ENCODE data around the gene GPC1.

GPC1 gene

DNA sequence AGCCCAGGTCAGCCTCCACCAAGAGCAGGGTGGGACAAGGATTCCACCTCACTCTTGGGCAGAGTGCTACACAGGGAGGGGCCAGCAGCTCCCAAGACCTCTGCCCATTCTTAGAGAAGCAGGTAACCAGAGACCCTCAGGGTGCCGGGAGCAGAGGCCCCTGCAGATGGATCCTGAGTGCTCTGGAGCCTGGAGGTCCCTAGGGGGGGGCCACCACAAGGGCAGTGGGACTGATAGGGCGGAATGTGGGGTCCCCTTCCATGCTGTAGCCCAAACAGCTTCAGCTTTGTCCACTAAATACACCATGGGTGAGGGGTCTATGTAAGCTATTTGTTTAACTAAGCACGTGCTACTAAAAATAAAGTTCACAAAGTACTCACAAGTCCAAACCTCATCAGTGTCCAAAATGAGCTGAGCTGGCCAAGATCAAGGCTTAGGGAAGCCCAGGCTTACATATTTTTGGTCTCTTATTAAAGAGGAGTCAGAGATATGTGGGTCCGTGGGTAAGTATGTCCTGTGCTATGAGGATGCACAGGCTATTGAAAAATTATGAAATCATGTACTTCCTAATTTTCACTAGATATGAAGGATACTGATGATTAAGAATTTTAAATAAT, 21.5 kb upstream of the GPC1 start:
- DNase-seq (ENCODE audit: low read depth), result no peak

DNA sequence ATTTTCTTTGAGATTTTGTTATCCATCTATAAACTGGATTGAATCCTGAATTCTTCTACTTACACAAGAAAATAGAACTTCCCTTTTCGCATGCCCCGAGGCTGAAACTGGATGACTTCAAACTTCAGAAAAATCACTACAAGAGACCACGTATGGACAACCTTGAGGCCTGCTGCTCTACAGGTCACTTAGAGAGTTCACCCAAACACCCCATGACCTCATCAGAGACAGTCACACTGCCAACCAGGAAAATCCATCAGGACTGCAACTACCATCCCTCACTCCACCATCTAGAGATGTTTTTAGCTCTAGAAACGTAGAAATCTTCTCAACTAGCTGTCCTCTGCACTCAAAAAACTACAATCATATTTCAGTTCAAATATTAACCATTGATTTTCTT, 18.6 kb upstream of the GPC1 start:
- DNase-seq (ENCODE audit: low read depth), result no peak

DNA sequence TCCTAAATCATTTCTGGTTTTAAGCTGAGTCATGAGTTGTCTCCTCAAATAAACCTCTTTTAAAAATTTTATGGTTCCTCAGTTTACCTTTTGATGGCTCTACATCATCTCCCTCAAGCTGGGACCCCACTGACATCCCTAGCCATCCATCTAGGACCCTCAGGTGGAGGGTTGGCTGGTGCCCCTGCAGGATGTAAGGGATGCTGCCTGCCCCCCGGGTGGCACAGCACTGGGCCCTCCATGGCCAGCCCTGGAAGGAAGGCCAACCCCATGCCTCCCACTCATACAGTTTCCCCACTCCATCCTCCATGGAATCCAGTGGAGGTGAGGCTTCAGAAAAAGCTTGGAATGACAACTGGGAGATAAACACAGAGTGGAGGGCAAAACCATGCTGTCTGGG, 17.2 kb upstream of the GPC1 start:
- DNase-seq (ENCODE audit: low read depth), result no peak

DNA sequence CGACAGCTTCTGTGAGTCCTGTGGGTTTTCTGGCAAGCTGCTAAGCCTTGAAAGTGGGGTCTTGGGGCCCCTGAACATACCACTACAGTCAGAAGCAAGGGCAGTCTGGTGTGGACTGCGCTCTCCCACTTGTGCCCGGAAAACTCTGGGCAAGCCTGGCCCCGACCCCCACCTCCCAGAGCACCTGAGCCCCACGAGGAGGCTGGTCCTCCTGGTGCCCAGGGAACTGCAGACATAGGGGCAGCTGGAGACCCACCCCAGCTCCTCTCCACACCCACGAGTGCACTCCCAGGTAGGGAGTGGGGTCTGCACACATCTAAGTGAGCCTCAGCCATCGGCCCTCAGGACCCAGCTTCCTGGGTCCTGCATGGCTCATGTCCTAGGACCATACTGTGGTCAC, 16.2 kb upstream of the GPC1 start:
- DNase-seq (ENCODE audit: low read depth), result no peak

DNA sequence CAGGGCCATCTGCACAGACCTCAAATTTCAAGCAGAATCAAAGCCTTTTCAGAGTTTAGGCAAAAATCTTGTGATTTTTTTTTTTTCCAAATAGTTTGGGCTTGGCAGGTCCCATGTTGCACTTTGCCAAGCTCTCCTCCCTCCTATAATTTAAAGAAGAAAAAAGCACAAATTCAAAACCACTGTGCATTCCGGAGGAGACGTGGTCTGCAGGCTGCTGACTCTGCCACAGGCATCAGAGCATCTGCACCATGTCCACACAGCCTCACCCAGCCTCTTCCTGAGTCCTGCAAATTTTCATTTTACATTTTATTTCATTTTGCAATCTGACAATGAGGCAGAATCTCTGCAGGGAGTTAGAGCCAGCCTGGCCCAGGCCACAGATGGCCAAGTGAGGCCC, 15.7 kb upstream of the GPC1 start:
- no peak for DNase-seq (ENCODE audit: low read depth)

DNA sequence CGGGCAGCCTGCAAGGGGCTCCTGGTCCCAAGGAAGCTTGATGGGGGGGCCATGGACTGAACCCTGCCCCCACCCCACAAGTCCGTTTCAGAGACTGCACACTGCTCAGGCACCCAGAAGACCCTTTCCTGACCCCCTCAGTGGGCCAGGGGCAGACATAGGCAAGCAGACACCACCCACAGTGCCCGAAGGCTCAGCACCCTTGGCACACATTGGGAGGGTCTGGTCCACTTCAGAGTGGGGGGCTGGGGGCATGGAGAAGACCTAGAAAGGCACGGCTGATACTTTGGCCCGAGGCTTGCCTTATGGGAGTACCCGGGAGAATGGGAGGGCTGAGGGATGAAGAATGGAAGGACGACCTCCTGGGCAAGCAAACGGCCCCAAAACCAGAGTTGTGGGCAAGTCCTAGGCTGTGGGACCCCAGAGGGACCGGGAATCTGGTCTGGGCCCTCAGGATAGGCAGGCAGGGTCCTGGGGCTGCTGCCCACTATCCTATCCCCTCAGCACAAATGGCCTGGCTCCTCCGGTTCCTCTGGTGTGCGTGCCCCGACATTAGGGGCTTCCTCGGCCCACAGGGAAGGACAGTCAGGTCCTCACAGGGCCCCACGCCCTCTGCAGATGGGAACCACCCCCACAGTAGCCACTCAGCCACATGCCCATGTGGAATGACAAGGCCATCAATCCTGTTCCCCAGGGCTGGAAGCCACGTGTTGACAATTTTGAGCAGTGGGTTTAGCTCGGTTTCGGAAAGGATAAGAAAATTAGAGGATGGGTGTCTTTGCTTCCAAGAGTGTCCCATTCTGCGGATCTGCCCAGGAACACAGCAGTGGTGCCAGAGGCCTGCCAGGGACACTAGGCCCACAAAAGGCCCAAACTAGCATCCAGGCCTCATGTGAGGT, 15.0 kb upstream of the GPC1 start:
- no peak for DNase-seq (ENCODE audit: low read depth)

DNA sequence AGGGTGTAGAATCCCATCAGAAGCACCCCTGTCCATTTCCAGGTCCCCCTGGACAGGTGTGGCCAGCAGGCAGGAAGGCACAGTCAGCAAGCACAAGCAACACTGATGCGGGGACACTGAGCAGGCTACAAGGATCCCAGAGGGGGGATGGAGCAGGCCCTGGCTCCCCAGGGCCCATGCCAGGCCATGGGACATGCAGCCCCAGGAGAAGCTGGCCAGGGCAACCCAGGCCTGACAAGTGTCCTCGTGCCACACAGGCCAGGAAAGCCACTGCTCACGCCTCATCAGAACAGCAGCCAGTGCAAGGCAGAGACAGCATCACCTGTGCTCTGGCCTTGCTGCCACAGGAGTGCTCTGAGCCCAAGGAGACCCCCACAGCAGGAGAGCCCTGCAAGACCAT, 14.1 kb upstream of the GPC1 start:
- DNase-seq (ENCODE audit: low read depth), result no peak

DNA sequence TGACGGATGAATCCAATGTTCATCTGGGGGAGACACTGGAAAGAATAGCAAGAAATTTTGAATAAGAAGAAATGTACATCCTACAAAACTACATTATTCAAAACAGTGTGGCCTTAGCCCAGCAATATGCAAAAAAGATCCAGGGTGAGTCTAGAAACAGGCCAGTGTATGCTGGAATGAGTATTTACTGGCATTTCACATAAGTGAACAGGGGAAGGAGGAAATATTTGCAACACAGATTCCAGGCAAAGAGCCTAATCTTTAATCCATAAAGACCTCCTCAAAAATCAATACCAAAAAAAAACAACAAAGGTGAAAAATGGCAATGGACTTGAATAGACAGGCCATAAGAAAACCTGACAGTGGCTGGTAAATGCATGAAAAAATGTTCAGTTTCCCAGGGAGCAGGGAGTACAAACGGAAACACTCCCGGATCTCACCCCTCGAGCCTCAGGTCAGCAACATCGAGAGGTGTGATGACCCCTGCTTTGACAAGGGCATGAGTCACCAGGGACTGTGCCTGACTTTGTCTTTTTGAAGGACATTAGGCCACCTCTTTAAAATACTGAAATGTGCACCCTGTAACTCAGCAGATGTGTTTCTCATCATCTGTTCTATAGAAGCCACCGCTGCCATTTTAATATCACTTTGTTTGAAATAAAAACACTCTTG, 12.7 kb upstream of the GPC1 start:
- DNase-seq (ENCODE audit: low read depth), result no peak

DNA sequence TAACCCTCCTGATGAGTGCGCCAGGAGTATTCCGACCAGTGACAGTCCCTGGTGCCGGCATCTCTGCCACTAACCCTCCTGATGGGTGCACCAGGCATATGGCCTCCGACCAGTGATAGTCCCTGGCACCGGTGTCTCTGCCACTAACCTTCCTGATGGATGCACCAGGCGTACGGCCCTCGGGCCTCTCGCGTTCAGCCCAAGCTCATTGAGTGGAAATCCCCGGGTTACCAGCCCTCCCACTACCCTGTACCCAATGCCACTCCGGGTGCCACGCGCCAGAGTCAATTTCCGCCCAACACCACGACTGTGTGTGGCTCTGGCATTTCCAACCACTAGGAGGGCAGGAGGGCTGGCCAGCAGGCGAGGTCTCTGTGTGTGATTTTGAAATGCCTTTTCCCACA, 11.7 kb upstream of the GPC1 start:
- no peak for DNase-seq (ENCODE audit: low read depth)

DNA sequence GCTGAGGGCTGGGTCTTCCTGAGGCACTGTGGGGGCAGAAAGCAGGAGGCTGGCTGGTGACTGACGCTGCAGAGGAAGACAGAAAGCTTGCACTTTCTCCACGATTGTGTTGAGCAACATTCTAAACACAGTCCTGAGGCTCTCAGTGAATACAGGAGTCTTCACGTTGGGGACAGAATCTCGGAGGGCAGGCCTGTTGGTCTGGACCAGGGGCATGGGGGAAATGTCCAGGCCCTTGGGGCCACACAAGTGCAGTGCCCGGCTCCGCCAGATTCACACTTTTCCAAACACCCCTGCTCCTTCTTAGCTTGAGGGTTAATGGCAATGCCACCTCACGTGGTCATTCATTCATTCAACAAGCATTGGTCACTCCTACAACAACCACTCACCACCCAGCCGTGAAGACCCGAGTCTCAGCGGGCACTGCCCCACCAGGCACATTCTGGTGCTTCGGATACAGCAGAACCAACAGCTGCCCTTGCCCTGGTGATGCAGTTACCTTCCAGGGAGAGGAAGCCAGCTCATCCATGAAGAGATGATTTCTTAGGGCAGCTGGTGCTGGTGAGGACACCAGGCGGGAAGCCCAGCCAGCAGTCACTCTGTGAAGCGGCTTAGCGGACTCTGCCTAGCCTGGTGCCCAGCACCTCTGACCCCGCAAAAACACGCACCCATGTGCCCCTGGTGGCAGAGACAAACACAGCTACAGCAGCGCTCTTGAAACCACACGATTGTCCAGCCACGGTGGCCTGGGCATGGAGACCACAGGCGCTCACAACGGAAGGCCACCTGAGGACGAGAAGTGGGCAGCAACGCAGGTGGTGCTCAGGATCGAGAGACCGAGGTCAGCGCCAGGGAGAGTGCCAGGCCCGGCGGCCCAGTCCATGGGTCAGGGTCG, 10.9 kb upstream of the GPC1 start:
- no peak for DNase-seq (ENCODE audit: low read depth)

DNA sequence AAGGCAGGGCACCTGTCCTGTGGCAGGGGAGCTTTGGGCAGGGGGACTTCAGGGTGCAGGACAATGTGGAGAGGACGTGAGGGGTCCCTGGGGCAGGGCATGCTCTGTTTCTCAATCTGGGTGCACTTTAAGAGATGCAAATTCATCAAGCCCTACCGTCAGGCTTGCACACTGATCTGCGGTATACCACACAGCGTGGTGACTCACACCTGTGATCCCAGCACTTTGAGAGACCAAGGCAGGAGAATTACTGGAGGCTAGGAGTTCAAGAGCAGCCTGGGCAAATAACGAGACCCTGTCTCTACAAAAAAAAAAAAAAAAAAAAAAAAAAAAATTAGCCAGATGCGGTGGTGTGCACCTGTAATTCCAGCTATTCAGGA, 10.2 kb upstream of the GPC1 start:
- no peak for DNase-seq (ENCODE audit: low read depth)

DNA sequence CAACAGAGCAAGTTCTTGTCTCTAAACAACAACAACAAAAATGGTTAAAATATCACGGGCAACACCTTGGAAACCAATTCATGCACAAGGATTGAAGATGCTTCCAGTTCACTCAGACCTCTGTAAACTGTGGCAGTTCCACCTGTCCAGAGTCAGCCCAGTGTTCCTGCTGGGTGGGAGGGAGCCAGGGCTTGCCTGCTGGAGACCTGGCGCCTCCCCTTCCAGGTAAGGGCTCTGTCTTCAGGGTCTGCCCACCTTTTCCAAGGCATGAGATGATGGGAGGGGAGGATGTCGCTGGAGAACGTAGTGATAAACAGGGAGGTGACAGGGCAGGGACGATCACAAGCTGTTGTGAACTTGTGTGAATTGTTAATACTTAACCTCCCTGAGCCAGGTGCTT, 9.8 kb upstream of the GPC1 start:
- no peak for DNase-seq (ENCODE audit: low read depth)

DNA sequence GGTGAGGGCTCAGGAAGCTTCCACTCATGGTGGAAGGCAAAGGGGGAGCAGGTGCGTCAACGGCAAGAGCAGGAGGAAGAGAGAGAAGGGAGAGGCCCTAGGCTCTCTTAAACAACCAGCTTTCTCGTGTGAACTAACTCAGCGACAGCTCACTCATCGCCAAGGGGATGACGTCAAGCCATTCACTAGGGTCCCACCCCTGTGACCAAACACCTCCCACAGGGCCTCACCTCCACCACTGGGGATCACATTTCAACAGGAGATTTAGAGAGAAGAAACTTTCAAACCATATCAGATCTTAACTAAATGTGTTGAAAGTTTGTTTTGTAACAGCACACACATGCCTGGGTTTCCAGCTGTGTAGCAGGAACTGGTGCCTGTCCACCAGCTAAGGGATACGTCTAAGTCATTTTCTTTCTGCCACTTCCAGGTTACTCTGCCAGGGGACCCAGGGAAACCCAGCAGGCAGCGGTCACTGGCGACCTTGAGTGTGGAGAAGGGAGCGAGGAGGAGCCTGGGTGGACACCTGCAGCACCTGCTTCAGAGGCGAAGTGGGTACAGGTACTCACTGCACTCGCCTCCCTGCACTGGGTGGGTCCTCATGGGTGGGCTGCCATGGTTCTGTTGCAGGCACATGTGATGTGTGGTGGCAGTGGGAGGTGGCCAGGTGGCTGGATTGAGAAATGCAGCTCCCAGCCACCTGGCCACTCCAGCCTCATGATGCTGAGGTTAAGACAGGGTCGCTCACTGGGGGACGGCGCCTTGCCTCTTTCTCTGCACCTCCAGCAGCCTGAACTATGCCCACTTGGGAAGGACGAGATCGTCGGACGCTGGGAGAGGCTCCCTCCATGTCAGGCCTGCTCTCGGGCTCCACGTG, 8.4 kb upstream of the GPC1 start:
- DNase-seq (ENCODE audit: low read depth), result no peak

DNA sequence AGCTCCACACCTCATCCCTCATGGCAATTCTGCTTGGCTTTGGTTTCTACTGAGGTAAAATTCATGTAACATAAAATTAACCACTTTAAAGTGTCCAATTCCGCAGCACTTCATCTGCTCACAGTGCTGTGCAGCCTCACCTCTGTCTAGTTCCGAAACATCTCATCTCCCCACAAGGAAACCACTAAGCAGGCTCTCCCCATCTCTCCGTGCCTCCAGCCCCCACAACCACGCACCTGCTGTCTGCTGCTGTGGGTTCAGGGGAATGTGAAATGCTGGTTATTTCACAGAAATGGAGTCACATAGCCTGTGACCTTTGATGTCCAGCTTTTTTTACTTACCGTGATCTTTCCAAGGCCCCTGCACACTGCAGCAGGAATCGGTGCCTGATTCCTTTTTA, 7.7 kb upstream of the GPC1 start:
- DNase-seq (ENCODE audit: low read depth), result no peak

DNA sequence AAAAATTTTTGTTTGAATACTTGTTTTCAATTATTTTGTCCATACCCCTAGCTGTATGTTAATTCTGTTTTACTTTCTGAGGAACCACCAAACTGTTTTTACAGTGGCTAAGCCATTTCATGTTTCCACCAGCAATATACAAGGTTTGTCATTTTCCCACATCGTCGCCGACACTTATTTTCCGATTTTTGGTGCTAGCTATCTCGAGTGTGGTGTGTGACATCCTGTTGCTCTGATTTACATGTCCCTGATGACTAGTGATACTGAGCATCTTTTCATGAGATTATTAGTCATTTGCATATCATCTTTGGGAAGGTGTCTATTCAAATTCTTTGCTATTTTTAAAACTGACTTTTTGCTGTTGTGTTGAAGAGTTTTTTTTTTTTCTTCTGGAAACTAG, 7.2 kb upstream of the GPC1 start:
- DNase-seq (ENCODE audit: low read depth), result no peak

DNA sequence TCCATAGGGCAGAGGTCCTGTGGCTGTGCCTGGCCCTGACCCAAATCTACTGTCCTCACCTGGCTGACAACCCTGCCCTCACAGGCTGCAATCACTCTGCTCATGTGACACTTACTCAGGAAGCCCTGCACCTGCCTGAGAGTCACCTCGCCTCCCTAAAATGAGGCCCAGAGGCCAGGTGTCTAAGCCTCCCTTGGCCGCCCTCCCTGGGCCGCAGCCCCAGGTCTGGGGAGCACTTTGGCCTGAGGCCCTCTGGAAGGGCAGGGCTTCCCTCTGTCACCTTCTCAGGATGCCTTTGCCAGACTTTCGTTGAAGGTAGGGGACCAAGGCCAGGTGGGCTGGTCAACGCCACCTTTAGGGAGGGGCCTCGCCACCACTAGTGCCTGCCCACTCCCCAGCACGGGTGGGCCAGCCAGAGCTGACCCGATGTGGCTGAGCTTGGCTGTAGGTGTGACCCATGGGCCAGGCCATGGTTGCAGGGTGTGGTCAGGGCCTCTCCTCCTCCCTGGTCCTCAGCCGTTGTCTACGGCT, 6.1 kb upstream of the GPC1 start:
- DNase-seq (ENCODE audit: low read depth), result no peak

DNA sequence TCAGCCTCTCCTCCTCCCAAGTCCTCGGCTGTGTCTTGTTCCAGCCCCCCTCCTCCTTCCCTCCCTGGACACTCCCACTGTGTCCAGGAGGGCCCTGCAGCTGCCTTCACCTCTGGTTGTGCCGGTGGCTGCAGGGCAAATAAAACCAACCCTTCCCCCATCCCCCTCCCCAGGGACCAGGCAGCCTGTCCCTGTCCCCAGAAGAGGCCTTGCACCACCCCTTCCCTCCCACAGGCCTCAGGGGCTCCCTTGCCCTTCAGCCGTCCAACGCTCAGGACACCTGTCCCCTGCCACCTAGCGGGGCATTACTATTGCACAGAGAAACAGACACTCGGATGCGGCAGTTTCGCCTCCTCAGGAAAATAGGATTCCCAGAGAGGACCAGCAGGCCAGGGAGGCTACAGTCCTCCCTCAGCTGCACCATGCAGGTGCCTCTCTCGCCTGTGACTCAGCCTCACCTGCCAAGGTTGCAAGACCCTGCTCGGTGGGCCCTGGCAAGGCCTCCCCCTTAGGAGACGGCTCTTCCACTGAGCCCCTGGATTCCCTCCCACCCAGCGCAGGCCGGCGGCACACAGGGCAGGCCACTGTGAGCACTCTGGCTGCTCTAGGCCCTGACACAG, 5.5 kb upstream of the GPC1 start:
- no peak for DNase-seq (ENCODE audit: low read depth)

DNA sequence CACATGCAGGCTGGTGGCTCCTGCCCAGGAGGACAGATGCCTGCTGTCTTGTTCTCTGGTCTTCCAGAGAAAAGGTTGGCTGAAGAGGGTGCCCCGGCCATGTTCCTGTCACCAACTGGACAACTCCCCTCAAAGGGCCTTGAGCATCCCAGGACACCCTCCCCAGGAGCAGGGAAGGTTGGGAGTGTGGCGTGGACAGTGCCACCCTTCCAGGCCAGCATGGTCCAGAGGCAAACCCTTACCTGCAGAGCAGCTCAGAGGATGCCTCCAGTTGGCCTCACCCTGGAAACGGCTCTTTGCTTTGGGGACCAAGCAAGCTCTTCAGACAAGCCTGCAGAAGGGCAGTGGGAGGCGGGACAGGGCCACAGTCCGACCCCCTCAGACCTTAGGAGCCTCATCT, 4.9 kb upstream of the GPC1 start:
- no peak for DNase-seq (ENCODE audit: low read depth)

DNA sequence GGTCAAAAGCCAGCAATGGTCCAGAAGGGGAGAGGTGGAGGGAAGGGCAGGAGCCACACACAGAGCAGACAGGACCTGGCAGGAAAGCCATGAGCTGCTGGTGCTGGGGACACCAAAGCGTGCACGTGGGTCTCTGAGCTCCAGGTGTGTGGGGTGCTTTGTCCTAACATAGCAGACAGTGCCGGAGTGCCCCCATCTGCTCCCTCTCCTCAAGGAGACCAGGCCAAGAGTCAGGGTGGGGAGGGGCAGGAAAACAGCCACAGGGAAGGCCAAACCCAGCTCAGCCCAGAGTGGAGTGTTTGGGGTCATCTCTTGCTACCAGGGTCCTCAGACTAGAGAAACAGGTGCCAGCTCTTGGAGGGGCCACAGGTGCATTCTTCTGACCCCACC, 4.2 kb upstream of the GPC1 start:
- no peak for DNase-seq (ENCODE audit: low read depth)

DNA sequence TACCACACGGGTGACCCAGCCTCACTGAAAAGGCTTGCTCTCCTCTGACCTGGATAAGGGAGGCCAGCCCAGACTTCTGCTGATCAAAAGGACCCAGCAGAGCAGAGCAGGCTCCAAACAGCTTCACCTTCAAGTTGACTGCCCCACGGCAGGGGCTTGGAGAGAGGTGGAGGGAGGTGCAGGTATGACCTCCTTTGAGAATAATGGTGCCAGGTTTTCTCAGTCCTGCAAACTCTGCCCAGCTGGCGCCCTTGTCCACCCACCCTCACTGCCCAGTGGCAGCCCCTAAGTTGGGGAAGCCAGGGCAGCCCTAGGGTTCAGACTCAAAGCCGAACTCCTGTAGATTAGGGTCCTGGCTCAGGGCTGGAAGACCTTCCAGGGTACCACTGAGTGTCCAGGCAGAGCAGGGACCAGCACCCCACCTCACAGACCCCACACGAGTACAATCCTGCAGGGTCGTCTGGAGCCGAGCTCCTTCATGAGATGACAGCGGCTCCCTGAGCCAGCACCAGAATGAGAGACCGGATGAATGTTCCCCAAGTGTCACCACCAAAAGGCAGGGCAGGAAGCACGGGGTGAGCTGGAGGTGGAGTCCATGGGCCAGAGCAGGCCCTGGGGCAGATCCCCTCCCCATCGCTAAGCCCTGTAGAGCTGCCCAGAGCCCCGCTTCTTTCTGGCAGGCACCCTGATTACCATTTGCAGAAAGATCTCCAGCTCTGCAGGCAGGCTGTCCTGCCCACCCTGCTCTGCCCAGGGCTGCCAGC, 3.6 kb upstream of the GPC1 start:
- DNase-seq (ENCODE audit: low read depth), result no peak
